Epidermal melanocyte (primary cell): ENCODE results near the gene UQCR10.
"Not testable (repeated sequence)": the region's sequence is repeated elsewhere in the genome, so short reads cannot be mapped to it uniquely, and the experiment has no call there.

Experiments
- DNase-seq: peaks from one replicate; pipeline ENCODE4 v3.0.0; 2011; ENCODE audit warnings: low spot score; ENCODE audit not compliant: insufficient read length

The UQCR10 gene

DNA sequence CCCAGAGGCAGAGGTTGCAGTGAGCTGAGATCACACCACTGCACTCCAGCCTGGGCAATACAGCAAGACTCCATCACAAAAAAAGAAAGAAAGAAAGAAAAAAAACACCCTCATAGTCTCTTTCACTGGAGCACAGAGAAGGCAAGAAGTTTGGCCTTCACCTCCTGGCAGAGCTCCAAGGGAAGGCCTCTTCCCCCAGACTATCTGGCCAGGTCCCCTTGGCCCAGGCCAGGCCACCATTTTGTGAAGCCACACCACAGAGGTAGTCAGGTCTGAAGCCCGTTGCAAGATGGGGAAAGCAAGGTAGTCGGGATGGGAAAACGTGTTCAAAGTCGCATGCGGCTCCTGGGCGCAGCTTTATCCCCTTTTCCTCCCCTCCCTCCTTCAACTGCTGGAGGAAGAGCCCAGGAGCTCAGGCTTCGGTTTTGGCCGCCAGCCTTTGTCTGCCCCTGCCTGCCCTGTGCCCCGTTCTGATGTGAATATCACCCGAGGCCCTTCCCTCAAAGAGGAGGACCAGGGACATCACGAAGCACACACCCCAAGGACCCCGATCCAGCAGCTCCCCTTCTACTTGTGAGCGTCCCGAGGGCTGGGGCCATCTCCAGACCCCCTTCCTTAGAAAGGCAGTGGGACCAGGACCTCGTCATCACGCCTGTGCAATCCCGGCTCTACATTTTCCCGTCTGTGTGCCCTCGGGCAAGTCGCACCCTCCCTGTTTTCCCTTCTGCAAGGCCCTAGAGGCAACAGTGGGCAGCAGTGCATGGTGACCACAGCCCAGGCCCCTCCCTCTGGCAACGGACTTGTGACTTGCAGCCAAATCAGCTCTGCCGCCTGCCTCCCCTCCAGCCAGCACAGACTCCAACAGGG is 29.7 kb upstream of the UQCR10 start:
- no peak for DNase-seq

- DNase-seq = no peak
These were observed 28.9 kb upstream of the UQCR10 start for GRCh38 chr22:29738118-29738815.

DNA sequence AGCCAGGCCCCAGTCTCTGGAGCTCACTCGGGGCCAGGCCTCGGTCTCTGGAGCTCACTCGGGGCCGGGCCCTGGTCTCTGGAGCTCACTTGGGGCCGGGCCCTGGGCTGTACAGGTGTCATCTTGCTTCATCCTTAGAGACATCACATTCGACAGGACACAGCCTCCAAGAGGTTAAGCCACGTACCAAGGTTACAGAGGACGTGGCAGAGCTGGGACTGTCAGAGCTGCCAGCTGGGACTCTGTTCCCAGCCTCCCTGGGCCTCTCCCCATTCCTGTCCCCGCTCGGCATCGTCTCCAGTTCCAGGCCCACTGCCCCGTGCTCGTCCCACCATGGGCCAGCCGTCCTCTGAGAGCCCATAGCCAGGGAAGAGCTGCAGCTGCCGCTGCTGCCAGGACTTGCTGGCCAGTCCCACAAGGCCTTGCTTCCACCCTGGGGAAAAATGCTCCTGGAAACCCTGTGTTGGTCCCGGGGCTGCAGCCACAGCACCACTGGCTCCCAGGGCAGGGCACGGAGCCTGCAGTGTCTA is 27.8 kb upstream of the UQCR10 start:
- no peak for DNase-seq

DNA sequence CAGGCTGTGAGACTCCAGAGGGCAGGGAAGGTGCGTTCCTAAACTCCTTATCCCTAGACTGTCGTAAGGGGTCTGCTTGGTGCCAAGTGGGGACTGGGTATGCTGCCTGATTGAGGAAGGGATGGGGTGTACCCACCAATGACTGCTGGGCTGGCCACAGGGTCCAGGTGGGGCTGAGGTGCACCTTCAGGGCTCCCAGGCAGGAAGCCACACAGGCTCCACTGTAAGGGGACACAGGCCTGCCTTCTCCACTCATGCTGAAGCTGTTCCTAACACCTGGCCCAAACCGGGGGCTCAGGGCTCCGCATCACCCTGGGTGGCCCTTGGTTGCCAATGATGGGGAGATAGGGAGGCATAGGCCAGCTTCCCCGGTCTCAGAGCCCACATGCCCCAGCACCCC is 27.0 kb upstream of the UQCR10 start:
- no peak for DNase-seq

- DNase-seq = no peak
These were observed 25.2 kb upstream of the UQCR10 start for GRCh38 chr22:29741926-29742325.

DNA sequence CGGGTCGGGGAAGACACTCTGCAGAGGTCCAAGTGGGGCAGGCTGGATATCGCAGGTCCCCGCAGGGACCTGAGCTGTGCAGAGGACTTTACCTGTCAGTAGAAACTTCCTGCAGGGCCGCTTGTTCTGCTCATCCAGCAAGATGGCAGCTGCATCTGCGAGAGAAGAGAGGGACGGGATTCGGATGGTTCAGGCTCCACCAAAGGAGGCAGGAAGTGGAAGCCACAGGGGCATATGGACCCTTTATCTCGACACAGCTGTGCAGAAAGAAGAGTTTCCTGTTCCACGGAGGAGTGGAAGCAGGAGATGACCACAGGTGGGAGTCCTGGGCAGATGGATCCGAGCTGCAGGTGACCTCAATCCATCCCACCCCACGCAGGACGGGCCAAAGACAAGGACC is 24.8 kb upstream of the UQCR10 start:
- no peak for DNase-seq

GRCh38 chr22:29744902-29745301 is 22.3 kb upstream of the UQCR10 start:
- peak; percentile 15 for DNase-seq

- peak; percentile 12 for DNase-seq
These were observed 19.3 kb upstream of the UQCR10 start for GRCh38 chr22:29747832-29748231.

GRCh38 chr22:29748248-29748893 is 18.8 kb upstream of the UQCR10 start:
- no peak for DNase-seq

DNA sequence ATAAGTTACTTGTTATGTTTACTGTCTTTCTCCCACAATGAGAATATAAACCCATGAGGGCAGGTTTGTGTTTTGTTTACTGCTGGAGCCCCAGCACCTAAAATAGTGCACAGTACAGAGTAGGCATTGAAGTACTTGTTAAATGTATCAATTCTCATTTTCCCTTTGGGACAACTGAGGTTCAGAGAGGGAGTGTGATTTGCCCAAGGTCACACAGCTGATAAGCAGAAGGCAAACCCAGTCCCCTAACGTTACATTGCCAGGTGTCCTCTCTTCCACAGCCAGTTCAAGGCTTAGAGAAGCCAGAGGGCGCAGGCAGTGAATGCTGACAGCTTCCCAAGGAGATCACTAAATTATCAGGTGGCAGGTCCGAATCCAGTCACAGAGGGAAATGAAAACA is 17.1 kb upstream of the UQCR10 start:
- DNase-seq = no peak

GRCh38 chr22:29750559-29751538 is 16.3 kb upstream of the UQCR10 start:
- peak; percentile 10 for DNase-seq

DNA sequence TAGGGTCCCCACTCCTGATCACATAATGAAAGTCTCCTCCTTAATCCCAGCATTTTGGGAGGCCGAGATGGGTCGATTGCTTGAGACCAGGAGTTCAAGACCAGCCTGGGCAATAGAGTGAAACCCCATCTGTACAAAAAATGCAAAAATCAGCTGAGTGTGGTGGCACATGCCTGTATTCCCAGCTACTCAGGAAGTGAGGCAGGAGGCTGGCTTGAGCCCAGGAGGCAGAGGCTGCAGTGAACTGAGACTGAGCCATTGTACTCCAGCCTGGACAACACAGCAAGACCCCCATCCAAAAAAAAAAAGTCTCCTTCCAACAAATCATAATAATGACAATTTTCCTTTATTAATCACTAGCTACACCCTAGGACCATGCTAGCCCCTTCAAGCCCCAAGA is 15.5 kb upstream of the UQCR10 start:
- DNase-seq = no peak

GRCh38 chr22:29753808-29754657 is 13.1 kb upstream of the UQCR10 start:
- DNase-seq = no peak

DNA sequence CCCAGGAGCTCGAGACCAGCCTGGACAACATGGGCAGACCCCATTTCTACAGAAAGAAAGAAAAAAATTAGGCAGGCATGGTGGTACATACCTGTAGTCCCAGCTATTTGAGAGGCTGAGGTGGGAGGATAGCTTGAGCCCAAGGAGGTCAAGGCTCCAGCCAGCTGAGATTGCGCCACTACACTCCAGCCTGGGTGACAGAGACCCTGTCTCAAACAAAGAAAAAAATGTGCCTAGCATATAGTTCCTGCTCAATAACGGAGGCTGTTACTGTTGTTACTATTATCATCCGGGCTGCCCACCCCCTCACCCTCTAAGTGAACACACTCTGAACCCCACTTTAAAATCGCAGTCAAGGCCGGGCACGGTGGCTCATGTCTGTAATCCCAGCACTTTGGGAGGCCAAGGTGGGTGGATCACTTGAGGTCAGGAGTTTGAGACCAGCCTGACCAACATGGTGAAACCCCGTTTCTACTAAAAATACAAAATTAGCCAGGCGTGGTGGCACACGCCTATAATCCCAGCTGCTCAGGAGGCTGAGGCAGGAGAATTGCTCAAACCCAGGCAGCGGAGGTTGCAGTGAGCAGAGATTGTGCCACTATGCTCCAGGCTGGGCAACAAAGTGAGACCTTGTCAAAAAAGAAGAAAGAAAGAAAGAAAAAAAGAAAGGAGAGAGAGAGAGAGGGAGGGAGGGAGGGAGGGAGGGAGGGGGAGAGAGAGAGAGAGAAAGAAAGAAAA is 12.3 kb upstream of the UQCR10 start:
- not testable (repeated sequence) for DNase-seq

DNA sequence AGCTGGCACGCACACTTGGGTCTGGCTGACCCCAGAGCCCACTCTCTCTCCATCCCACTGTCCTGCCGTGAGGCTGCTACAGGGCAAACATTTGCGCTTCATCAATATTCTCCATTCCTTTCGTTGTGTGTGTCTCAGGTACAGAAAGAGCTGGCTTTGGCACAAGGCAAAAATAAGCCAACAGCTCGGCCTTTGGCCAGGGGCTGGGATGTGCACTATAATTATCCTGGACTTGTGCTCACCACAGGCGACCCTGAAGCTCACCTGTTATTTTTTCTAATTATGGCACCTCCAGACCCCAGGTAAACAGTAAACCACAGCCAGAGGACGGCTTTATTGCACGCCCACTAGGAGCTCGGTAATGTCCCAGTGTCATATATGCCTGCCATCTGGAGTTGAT is 11.3 kb upstream of the UQCR10 start:
- DNase-seq = no peak

DNA sequence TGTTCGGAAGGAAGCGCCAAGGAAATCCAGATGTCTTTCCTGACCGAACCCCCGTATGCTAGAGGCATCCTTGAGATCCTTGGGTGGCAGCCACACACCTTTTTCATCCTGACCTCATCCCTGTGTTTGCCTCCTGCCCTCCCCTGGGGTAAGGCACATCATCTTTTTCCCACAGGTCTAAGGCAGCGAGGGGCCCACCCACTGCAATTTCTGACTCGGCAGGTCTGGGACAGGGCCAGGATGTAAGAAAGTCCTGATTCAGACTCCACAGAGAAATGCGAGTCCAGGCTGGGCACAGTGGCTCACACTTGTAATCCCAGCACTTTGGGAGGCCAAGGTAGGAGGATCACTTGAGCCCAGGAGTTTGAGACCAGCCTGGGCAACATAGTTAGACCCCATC is 10.8 kb upstream of the UQCR10 start:
- DNase-seq = no peak

- no peak for DNase-seq
These were observed 10.1 kb upstream of the UQCR10 start for GRCh38 chr22:29757096-29757495.

- DNase-seq = no peak
These were observed 9.0 kb upstream of the UQCR10 start for GRCh38 chr22:29758068-29758622.

GRCh38 chr22:29758959-29759358 is 8.2 kb upstream of the UQCR10 start:
- no peak for DNase-seq
